GM12891 (cell line): ENCODE data around the gene TMEM44.

Experiments
- PAX5 ChIP-seq: IDR thresholded peaks from 2 replicates; pipeline ENCODE4 v1.6.1; 2011; ENCODE audit warnings: low read length, moderate library complexity, mild to moderate bottlenecking; ENCODE audit not compliant: insufficient read depth, severe bottlenecking
- POLR2A ChIP-seq: IDR thresholded peaks from 2 replicates; pipeline ENCODE4 v1.6.1; 2011; ENCODE audit warnings: low read depth, low read length, control low read depth
- POLR2AphosphoS5 ChIP-seq: IDR thresholded peaks from 2 replicates; pipeline ENCODE4 v1.6.1; 2011; ENCODE audit warnings: low read depth, low read length, control low read depth
- SPI1 ChIP-seq: IDR thresholded peaks from 2 replicates; pipeline ENCODE4 v1.6.1; 2011; ENCODE audit warnings: low read depth, low read length, control low read depth
- TAF1 ChIP-seq: IDR thresholded peaks from 2 replicates; pipeline ENCODE4 v1.6.1; 2011; ENCODE audit warnings: low read depth, low read length, control low read depth

DNA sequence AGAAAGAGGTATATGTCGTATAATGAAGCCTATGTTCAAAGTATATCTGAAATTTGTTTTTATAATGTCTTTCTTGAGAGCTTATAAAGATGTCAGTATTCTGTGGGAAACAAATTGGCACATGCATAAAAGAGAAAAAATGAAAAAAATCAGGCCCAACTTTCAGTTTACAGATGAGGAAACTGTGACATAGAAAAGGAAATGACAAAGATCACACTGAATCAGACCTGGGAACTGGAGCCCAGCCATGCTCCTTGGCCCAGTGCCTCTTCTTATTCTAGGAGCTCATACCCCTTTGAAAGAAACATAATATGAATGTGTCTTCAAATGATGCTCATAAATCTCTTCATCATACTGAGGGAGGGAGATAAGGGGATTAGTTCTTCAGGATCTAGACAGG, 48.4 kb downstream of the TMEM44 start:
- no peak for TF ChIP-seq POLR2A
- no peak for TF ChIP-seq POLR2AphosphoS5
- no peak for TF ChIP-seq PAX5
- no peak for TF ChIP-seq TAF1
- TF ChIP-seq SPI1: no peak
